ENCODE data around the gene MAPKAP1. TPM values are rescaled to one million over a fixed set of nuclear protein-coding genes. Genes with fewer than 3 reads are reported as not detected.

MAPKAP1 gene
- total and polyA plus RNA-seq, 2 of the 13 experiments (the other 11 are each of a cell fraction or from before 2014, with no cell fraction given), result 45.0 to 64.3 TPM

GRCh38 chr9:125613141-125613540 lies 93.9 kb downstream of the MAPKAP1 start:
- no peaks in the 10 kb centered on the region for H3K79me2 ChIP-seq (ENCODE audit: insufficient read depth, low read length)
- POLR2A ChIA-PET, result no interaction called here
- in situ Hi-C loops (cut with HindIII; ENCODE audit: extremely low pct_ligation_motif_present, low pct_unique_long_range_greater_than_20kb), result no loop called here

More at GRCh38 chr9:125613141-125613540, 93.9 kb downstream of the MAPKAP1 start:
- CTCF ChIA-PET (ENCODE audit: low intra/inter-chr PET ratio, low total read pairs), result no interaction called here
- Histone ChIP-seq H2AFZ (ENCODE audit: low read length) (no peak overlapping the region), H3K9ac (ENCODE audit: insufficient read depth, low read depth, low read length) (no peak overlapping the region), H3K9me3 (ENCODE audit: low read length) (no peaks in the 10 kb centered on the region), H3K4me3 (replicated peaks in 1 of 3; ENCODE audit: insufficient read depth in 1 of 3, low read depth in 2 of 3, low read length in 3 of 3) (no peak overlapping the region), H3K4me1 (ENCODE audit: insufficient read depth, low read length) (no peaks in the 10 kb centered on the region), H3K4me2 (ENCODE audit: low read depth, low read length) (no peak overlapping the region), H3K27me3 (ENCODE audit: control insufficient read depth in 1 of 2, insufficient read depth in 2 of 2, low read length in 2 of 2) (no peaks in the 10 kb centered on the region), H3K36me3 (replicated peaks in 1 of 2; ENCODE audit: control insufficient read depth in 1 of 2, insufficient read depth in 2 of 2, low read length in 2 of 2) (no peaks in the 10 kb centered on the region), H4K20me1 (ENCODE audit: insufficient read depth, low read length) (no peaks in the 10 kb centered on the region), H3K27ac (ENCODE audit: extremely low read length, insufficient read depth, low read length) (no peak overlapping the region)
- no peak for TF ChIP-seq ARID5B (CRISPR knock-in tag; IDR thresholded peaks at IDR 0.05)
- TF ChIP-seq DMAP1 (CRISPR knock-in tag; IDR thresholded peaks at IDR 0.05), result no peak
- TF ChIP-seq JUN (CRISPR knock-in tag; IDR thresholded peaks at IDR 0.05), result no peak
- TF ChIP-seq RAD21 (CRISPR knock-in tag; IDR thresholded peaks at IDR 0.05), result no peak
- TF ChIP-seq SAFB2 (CRISPR knock-in tag; IDR thresholded peaks at IDR 0.05; ENCODE audit: borderline replicate concordance, low read depth), result no peak
- no peak for TF ChIP-seq CENPX (CRISPR knock-in tag; IDR thresholded peaks at IDR 0.05)
- TF ChIP-seq NAIF1 (CRISPR knock-in tag; IDR thresholded peaks at IDR 0.05; ENCODE audit: borderline replicate concordance), result no peak
- no peak for TF ChIP-seq CBX5 (CRISPR knock-in tag; IDR thresholded peaks at IDR 0.05; ENCODE audit: borderline replicate concordance)
- TF ChIP-seq IRF1 (CRISPR knock-in tag; IDR thresholded peaks at IDR 0.05; ENCODE audit: low read depth), result no peak
- TF ChIP-seq KLF13 (CRISPR knock-in tag; IDR thresholded peaks at IDR 0.05), result no peak
- TF ChIP-seq MXD1 (CRISPR knock-in tag; IDR thresholded peaks at IDR 0.05), result no peak
- no peak for TF ChIP-seq PBX3 (CRISPR knock-in tag; IDR thresholded peaks at IDR 0.05; ENCODE audit: borderline replicate concordance)
- TF ChIP-seq ZNF337 (CRISPR knock-in tag; IDR thresholded peaks at IDR 0.05; ENCODE audit: borderline replicate concordance, low read depth), result no peak
- no peak for TF ChIP-seq ZNF556 (CRISPR knock-in tag; IDR thresholded peaks at IDR 0.05; ENCODE audit: borderline replicate concordance)
- TF ChIP-seq ZBTB21 (CRISPR knock-in tag; IDR thresholded peaks at IDR 0.05), result no peak
- no peak for TF ChIP-seq TRIM24 (CRISPR knock-in tag; IDR thresholded peaks at IDR 0.05)
- FAIRE-seq (no peak), ATAC-seq (no peak), DNase-seq (ENCODE audit: low spot score) (no peak)
- BruUV-seq (replicated peaks), result no TSS peak
- intact Hi-C loops (cut with micrococcal nuclease; ENCODE audit: unreplicated experiment), result no loop called here
- WGBS (ENCODE audit: low lambda C conversion rate), result 100% methylated on average over 3 of the region's 4 CpGs

All from HepG2 (cell line).